Activated CD4-positive, alpha-beta T cell treated with anti-CD3 and anti-CD28 coated beads, Interleukin-2, amount 10 ng/mL, durations not matched to agents 24 days and 14 days (primary cell): ENCODE data around the gene REEP1. TPM values are rescaled to one million over a fixed set of nuclear protein-coding genes. Genes with fewer than 3 reads are reported as not detected.

Experiments
- DNase-seq: peaks from one replicate; pipeline ENCODE4 v3.0.0; 2022
- H3K27ac Mint-ChIP-seq: one replicate; pipeline ENCODE4 v1.8.0; 2022; ENCODE audit warnings: mild to moderate bottlenecking, mixed read lengths
- H3K27me3 Mint-ChIP-seq: one replicate; pipeline ENCODE4 v1.8.0; 2022; ENCODE audit warnings: mixed read lengths
- H3K36me3 Mint-ChIP-seq: one replicate; pipeline ENCODE4 v1.8.0; 2022; ENCODE audit warnings: low read depth, mild to moderate bottlenecking, mixed read lengths
- H3K4me1 Mint-ChIP-seq: one replicate; pipeline ENCODE4 v1.8.0; 2021; ENCODE audit warnings: mixed read lengths
- H3K4me3 Mint-ChIP-seq: one replicate; pipeline ENCODE4 v1.8.0; 2022; ENCODE audit warnings: mild to moderate bottlenecking, moderate library complexity, mixed read lengths
- H3K9me3 Mint-ChIP-seq: one replicate; pipeline ENCODE4 v1.8.0; 2021; ENCODE audit warnings: mixed read lengths
- intact Hi-C: fragments of 100-400 bp; cut with micrococcal nuclease; formaldehyde crosslinking; loops from one replicate; pipeline ENCODE4 v1.15.1; 2023
- total RNA-seq: library from RNA; stranded (reverse); gene quantifications from 2 replicates; pipeline ENCODE4 v1.2.3, GENCODE V29; 2022

REEP1 gene
- total RNA-seq, 1 donor from 2014 or later = 0.44 TPM

DNA sequence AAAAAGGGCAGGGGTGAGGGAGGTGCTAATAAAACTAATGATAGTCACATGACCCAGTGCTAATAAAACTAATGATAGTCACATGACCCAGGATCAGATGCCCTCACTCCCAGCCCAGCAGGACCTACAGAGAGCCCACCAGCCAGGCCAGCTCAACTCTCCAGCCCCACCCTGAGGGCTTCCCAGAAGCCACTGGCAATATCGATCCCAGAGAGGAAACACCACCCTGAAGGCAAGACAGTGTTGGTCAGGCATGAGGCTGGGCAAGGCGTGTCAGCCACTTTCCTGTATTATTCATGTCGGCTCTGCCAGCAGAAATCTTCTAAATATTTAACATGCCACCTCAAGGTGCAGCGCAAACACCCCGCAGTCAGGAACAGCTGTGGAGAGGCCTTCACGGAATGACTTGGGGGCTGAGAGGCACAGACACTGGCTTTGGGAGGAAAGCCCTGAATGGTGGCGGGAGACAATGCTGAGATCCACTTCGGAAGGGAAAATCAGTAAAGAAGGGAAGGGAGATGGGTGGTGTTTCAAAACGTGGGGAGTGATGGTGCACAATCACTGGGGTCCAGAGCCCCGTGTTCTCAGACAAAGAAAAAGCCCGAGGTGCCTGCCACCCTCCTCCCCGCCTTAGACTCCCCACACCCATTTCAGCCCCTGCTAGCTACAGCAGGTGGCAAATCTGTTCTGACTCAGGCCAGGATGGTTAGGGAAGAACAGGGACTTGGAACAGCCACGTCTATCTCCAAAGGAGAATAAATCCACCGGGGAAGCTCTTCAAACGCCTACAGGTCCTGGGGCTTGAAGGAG lies 1.4 kb downstream of the REEP1 start:
- Mint-ChIP-seq H3K27me3 (peaks cover 67% of the 10 kb centered on the region), H3K36me3 (no peaks in the 10 kb centered on the region), H3K9me3 (peaks cover 5% of the 10 kb centered on the region), H3K4me1 (peaks cover 13% of the 10 kb centered on the region), H3K27ac (no peak overlapping the region), H3K4me3 (peak overlapping the region; percentile 83)
- DNase-seq = no peak
- intact Hi-C loops = no loop called here

DNA sequence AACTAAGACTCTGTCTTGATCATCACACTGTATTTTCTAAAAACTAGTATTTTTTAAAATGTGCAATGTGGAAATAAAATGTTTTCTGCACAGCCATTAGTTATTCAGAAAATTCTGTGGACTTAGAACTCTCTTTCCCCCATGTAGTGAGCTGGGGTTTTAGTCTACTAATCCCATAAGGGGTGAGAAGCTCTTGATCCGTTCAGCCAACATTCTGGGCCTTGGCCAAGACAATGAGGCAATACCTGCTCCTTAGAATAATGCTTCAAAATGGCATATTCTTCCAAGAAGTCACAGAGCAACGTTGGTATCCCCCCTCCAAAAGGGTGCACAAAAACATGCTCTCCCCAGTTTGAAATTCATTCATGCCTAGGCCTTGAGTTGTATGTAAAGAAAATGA lies 4.0 kb downstream of the REEP1 start:
- no peak overlapping the region for H3K27ac Mint-ChIP-seq
- DNase-seq = no peak
- no peak overlapping the region for H3K4me3 Mint-ChIP-seq
- peaks cover 11% of the 10 kb centered on the region for H3K4me1 Mint-ChIP-seq
- intact Hi-C loops = no loop called here
- peaks cover 43% of the 10 kb centered on the region for H3K27me3 Mint-ChIP-seq
- no peaks in the 10 kb centered on the region for H3K36me3 Mint-ChIP-seq
- H3K9me3 Mint-ChIP-seq = no peaks in the 10 kb centered on the region

DNA sequence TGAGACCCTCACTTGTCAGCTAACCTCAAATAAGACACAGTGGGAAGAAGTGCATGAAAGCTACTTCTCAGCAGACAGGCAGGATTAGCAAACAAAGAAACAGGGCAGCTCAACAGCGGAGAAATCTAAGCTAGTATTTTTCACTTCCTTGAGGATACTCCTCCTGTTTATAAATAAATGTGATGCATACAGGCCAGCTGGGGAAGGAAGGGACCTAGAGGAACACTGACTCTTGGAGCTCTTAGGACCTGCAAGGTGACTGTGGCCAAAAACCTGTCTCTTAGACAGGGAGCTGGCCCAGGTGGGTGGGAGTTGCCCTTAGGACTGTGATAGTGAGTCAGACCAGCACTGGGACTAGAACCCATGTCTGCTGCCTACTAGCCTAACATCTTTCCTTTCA lies 4.8 kb downstream of the REEP1 start:
- Mint-ChIP-seq H3K4me1 (peaks cover 6% of the 10 kb centered on the region), H3K4me3 (no peak overlapping the region), H3K27ac (no peak overlapping the region), H3K9me3 (no peaks in the 10 kb centered on the region), H3K27me3 (peaks cover 38% of the 10 kb centered on the region), H3K36me3 (no peaks in the 10 kb centered on the region)
- intact Hi-C loops = no loop called here
- DNase-seq = no peak

DNA sequence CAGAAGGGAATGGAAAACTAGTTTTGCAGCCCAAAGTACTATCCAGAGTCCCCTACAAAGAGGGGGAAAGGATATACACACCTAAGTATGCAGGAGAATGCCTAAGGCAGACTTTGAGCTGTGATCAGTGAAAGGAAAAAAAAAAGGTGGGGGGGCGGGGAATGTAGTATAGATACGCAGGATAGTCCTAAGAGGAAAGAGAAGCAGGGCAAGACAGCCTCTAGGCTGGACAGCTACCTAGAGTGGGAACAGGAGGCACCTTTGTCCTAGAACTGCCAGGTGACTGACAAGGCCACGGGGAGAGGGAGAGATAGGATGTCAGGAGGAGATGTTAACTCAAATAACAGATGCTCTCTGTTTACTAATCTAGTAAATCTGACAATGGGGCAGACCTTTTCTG lies 6.0 kb downstream of the REEP1 start:
- Mint-ChIP-seq H3K36me3 (no peaks in the 10 kb centered on the region), H3K4me3 (no peak overlapping the region), H3K9me3 (no peaks in the 10 kb centered on the region), H3K27ac (no peak overlapping the region), H3K27me3 (peaks cover 32% of the 10 kb centered on the region), H3K4me1 (peaks cover under 1% of the 10 kb centered on the region)
- no peak for DNase-seq
- intact Hi-C loops = no loop called here

DNA sequence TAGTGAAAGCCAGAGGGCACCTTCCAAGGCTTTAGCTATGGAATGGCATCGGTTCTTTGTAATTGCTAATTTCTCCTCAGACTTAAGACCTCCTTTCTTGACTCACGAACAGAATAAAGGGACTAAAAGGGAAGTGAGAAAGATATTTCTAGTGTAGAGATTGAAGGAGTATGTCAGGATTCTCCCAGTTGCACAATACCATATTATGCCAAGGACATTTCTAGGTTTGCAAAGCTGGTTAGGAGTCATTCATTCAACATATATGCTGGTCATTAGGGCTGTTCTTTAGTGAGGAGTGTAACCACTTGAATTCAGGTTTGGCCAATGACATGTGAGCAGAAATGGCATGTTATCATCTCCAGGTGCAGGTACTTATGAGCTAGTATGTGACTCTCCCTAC lies 7.4 kb downstream of the REEP1 start:
- Mint-ChIP-seq H3K27me3 (peaks cover 22% of the 10 kb centered on the region), H3K4me1 (no peaks in the 10 kb centered on the region), H3K4me3 (no peak overlapping the region), H3K27ac (no peak overlapping the region), H3K36me3 (no peaks in the 10 kb centered on the region), H3K9me3 (no peaks in the 10 kb centered on the region)
- DNase-seq = no peak
- intact Hi-C loops = no loop called here

DNA sequence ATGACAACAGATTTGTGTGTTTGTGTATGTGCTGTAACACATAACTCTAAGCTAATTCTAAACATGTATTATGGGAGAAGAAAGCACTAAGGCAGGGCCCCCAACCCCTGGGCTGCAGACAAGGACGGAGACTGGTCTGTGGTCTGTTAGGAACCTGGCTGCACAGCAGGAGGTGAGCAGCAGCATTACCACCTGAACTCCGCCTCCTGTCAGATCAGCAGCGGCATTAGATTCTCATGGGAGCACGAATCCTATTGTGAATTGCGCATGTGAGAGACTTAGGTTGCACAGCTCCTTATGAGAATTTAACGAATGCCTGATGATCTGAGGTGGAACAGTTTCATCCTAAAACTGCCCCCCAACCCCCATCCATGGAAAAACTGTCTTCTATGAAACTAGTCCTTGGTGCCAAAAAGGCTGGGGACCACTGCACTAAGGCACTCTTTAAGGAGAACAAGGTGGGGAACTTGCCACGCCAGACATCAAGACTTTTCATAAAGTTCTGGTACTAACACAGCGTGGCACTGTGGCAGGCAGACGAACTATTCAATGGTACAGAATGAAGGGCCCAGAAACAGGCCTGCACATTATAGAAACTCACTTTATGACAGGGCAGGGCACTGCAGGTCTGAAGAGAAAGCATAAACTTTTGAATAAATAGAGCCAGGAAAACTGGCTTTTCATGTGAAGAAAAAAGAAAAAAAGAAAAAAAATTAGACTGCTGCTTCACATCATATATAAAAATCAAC lies 14.0 kb downstream of the REEP1 start:
- no peak overlapping the region for H3K4me3 Mint-ChIP-seq
- no peak for DNase-seq
- peaks cover 12% of the 10 kb centered on the region for H3K27me3 Mint-ChIP-seq
- no peaks in the 10 kb centered on the region for H3K36me3 Mint-ChIP-seq
- H3K9me3 Mint-ChIP-seq = no peaks in the 10 kb centered on the region
- no peak overlapping the region for H3K27ac Mint-ChIP-seq
- intact Hi-C loops = no loop called here
- H3K4me1 Mint-ChIP-seq = peaks cover 8% of the 10 kb centered on the region

DNA sequence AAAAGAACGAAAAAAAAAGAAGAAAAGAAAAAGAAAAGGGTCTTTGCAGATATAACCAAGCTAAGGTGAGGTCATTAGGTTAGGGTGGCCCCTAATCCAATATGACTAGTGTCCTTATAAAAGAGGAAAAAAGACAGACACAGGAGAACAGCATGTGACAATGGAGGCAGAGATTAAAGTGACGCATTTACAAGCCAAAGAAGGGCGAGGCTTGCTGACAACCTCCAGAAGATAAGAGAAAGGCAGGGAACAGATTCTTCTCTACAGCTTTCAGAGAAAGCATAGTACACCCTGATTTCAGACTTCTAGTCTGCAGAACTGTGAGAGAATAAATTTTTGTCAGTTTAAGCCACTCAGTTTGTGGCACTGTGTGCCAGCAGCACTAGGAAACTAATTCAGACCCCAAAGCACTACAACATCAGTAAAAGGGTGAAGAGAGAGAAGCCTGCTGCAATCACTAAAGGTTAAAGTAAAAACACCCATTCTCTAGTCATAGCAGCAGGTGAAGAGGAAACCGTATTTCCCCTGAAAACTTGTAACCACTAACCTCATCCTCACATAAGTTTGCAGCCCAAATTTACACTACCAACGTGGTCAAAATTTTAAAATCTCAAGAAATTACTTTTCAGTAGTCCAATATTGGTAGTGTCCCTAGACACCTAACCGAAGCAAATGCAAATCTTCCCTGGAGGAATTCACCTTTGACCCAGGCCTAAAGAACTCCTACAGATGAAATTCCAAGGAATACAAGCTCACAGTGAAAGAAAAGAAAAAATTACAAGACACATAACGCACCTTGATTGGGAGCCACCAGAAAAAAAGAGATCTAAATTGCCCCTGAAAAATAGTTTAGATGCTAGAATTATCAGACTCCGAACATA lies 17.5 kb downstream of the REEP1 start:
- no peak overlapping the region for H3K27ac Mint-ChIP-seq
- no peak for DNase-seq
- H3K36me3 Mint-ChIP-seq = no peaks in the 10 kb centered on the region
- peak overlapping the region; percentile 51 for H3K4me3 Mint-ChIP-seq
- H3K27me3 Mint-ChIP-seq = peaks cover 10% of the 10 kb centered on the region
- H3K9me3 Mint-ChIP-seq = no peaks in the 10 kb centered on the region
- peaks cover 8% of the 10 kb centered on the region for H3K4me1 Mint-ChIP-seq
- intact Hi-C loops = no loop called here

DNA sequence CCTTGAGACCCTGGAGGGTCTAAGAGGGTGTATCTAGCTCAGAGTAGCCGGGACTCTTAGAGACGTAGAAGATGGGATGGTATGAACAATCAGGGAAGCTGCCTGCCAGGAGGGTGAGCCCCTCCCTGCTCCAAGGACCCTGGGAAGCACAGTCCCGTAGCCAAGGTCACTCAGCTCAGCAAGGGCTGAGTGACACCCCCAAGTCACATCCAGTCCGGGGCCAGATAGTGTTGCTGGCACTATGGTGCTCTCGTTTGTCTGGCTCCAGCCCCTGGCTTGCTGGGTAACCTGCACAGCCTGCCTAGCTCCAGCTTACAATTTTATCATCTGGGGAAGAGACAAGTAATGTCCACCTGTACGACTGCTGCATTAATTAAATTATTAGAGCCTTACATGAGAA lies 22.3 kb downstream of the REEP1 start:
- Mint-ChIP-seq H3K4me3 (no peak overlapping the region), H3K27me3 (peaks cover 9% of the 10 kb centered on the region), H3K27ac (no peak overlapping the region), H3K36me3 (no peaks in the 10 kb centered on the region), H3K9me3 (no peaks in the 10 kb centered on the region), H3K4me1 (peaks cover 5% of the 10 kb centered on the region)
- intact Hi-C loops = no loop called here
- DNase-seq = no peak

DNA sequence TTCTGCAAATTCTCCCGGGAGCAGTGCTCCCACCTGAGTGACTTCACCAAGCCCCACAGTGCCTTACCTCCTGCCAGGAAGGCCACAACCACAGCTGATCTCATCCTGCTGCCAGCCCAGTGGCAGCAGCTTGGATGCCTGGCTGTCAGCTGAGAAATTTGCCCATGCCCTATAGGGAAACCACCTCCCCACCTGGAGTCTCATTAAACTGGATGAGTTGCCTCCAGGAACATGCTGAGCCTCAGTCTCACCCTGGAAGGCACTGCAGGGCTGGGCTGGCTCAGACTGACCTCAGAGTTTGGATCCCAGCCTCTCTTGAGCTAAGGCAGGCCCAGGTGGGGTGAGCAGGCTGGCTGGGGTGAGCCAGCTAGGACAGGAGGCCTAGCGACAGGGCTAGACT lies 23.3 kb downstream of the REEP1 start:
- H3K9me3 Mint-ChIP-seq = no peaks in the 10 kb centered on the region
- no peak overlapping the region for H3K27ac Mint-ChIP-seq
- H3K4me1 Mint-ChIP-seq = no peaks in the 10 kb centered on the region
- intact Hi-C loops = no loop called here
- H3K4me3 Mint-ChIP-seq = no peak overlapping the region
- DNase-seq = no peak
- no peaks in the 10 kb centered on the region for H3K36me3 Mint-ChIP-seq
- peaks cover 7% of the 10 kb centered on the region for H3K27me3 Mint-ChIP-seq

DNA sequence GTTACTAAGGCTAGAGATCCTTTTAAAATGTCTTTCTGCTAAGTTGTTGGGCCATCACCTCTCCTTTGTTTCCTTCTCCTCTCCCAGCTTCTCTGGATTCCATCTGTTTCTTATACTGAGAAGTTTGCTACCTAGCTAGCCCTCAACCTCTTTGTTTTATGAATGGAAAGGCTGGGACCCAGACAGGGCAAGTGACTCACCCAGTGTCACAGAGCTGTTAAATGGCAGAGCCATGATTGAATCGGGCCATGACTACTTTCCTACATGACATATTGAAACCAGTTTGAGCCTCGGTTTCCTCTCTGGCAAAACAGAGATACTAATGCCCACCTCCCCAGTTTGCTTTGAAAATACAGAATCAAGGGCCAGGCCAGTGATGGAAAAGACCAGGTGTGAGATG lies 24.1 kb downstream of the REEP1 start:
- no peak overlapping the region for H3K27ac Mint-ChIP-seq
- H3K27me3 Mint-ChIP-seq = peaks cover 7% of the 10 kb centered on the region
- intact Hi-C loops = no loop called here
- H3K9me3 Mint-ChIP-seq = no peaks in the 10 kb centered on the region
- H3K4me1 Mint-ChIP-seq = no peaks in the 10 kb centered on the region
- no peak for DNase-seq
- H3K36me3 Mint-ChIP-seq = no peaks in the 10 kb centered on the region
- H3K4me3 Mint-ChIP-seq = no peak overlapping the region

DNA sequence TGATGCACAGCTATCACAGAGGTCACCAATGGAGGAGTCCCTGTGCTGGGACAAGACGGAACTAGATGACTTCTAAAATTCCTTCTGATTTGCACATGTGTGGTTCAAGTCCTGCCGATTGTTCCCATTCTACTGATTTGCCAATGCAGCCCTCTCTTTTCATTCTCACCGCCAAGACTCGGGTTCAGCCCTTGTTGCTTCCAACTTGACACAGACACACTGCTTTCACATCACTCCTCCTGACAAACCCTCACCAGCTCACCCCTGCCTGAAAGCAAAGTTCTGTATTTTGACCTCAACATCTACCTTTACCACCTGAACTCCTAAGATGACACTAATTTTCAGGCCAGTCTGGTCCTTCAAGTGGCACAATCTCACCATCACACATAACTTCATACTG lies 25.5 kb downstream of the REEP1 start:
- H3K36me3 Mint-ChIP-seq = no peaks in the 10 kb centered on the region
- no peaks in the 10 kb centered on the region for H3K4me1 Mint-ChIP-seq
- no peak for DNase-seq
- no peak overlapping the region for H3K4me3 Mint-ChIP-seq
- H3K27me3 Mint-ChIP-seq = peaks cover 7% of the 10 kb centered on the region
- no peaks in the 10 kb centered on the region for H3K9me3 Mint-ChIP-seq
- intact Hi-C loops = no loop called here
- no peak overlapping the region for H3K27ac Mint-ChIP-seq

DNA sequence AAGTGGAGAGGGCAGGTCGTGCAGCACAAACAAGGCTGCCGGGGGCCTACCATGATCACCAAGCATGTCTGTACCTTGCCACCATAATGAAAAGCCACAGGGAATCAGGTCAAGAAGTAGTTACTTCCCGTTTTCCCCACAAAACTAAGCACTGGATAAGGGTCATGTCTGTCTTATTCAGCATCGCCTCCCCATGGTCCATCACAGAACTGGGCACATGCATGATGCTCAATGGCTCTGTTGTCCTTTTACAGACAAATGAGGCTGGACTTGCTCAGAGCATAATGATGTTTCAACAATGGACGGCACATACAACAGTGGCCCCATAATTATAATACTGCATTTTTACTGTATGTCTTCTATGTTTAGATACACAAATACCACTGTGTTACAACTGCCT lies 27.5 kb downstream of the REEP1 start:
- no peaks in the 10 kb centered on the region for H3K9me3 Mint-ChIP-seq
- H3K4me3 Mint-ChIP-seq = no peak overlapping the region
- intact Hi-C loops = no loop called here

DNA sequence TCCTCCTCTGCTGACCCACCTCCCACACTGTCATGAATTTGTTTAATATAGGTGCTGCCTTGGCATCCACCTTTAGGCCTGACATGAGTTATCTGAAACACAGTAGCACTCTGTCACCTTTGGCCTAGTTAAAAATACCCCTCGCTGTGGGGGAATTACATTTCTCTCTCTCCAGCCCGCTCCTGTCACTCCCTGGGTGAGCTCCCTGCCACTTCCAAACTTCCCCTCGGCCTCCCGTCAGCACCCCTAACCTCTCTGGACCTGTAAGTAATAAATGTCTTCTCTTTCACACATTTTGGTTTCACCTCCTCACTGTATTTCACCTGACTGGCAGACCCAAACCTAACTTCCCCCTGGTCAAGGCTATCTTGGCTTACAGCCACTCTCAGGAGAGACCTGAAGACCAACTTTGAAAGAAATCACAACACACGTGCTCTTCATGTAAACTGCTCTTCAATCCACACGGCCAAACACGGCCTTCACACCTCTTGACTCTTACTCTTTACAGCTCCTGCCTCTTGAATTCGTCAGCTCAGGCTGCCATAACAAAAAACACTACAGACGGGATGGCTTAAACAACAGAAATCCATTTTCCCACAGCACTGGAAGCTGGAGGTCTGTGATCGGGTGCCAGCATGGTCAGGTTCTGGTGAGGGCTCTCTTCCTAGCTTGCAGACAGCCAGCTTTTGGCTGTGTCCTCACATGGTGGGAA lies 28.3 kb downstream of the REEP1 start:
- intact Hi-C loops = no loop called here
- no peak overlapping the region for H3K27ac Mint-ChIP-seq
- H3K36me3 Mint-ChIP-seq = no peaks in the 10 kb centered on the region
- H3K4me1 Mint-ChIP-seq = no peaks in the 10 kb centered on the region
- H3K9me3 Mint-ChIP-seq = no peaks in the 10 kb centered on the region
- H3K4me3 Mint-ChIP-seq = no peak overlapping the region
- peaks cover 8% of the 10 kb centered on the region for H3K27me3 Mint-ChIP-seq
- DNase-seq = no peak

More for the DNA sequence above, 27.5 kb downstream of the REEP1 start:
- Mint-ChIP-seq H3K36me3 (no peaks in the 10 kb centered on the region), H3K27ac (no peak overlapping the region), H3K27me3 (peaks cover 8% of the 10 kb centered on the region), H3K4me1 (no peaks in the 10 kb centered on the region)
- no peak for DNase-seq
